T-helper 2 cell (primary cell): ENCODE results near the gene DTNBP1.
"Not testable (repeated sequence)": the region's sequence is repeated elsewhere in the genome, so short reads cannot be mapped to it uniquely, and the experiment has no call there.

ENCODE experiments used
- DNase-seq, 5 experiments: peaks; one replicate each; pipeline versions ENCODE4 v3.0.0 to v3.0.0-alpha.2; 2012 to 2022

The DTNBP1 gene

GRCh38 chr6:15666896-15667295, 4.1 kb upstream of the DTNBP1 start:
- not testable (repeated sequence) for DNase-seq

DNA sequence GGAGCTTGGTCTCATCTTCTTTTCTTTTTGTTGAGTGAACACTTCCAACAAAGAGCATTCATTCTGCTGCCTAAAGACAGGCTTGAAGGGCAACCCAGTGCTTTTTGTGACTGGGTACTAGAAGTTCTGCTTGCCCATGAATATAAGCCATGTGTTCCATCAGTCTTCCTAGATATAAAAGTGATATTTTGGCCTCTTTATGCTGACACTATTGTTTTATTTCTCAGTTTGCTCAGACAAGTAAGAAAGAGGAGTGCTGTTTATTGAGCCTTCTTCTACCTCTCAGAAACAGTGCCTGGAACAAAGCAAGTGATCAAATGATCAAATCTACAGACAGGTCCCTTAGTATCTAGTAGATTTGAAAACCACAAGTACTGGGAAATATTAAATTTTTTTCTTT, 2.4 kb upstream of the DTNBP1 start:
- DNase-seq: no peak

DNA sequence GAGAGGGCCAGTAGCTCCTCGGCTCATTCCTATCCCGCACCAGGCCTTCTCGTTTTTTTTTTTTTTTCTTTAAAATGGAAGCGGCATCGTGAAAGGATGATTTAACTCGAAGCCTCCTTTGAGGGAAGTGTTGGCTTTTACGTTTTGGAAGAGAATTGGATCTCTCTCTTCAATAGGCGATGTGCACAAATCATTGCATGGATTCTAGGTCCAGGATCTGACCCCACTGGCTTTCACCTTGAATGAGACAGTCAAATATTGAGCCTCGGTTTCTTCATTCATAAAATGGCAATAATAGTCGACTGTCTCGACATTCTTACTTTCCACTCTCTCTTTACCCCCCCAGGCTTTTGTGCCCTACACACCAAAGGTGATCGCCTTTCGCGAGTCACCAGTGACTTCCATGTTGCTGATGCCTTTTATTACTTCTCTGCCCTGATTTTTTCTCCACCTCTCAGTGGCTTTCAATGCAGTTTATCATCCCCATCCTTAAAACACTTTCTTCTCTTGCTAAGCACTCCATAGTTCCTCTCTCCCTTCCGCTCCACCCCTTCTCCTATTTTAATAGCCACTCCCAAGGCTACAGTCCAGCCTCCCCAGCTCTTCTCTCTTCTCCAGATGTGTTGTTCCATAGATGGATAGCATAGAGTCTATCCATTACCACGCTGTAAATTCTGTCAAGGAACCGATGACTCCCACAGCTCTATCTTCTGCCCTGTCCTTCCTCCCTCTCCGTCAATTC, 473 bp upstream of the DTNBP1 start:
- no peak for DNase-seq

DNA sequence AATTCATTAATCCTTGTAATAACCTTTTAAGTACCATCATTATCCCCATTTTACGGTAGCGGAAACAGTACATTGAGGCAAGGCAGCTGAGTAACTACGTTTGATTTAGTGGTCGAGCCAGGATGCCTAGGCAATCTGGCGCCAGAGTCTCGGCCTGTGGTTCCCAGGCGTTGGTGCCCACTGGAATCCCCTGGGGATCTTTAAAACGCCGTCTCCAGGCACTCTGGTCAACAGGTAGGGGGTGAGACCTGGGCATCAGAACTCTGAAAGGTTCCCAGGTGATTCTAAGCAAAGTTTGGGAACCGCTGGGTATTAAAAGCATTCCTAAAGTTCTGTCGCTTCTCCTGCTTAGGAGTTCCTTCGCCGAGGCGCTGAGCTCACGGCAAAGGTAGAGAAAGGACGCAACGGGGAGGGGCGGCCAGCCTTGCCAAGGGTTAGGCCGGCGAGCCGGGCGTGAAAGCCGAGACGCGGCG, 939 bp downstream of the DTNBP1 start:
- no peak for DNase-seq

- no peak for DNase-seq
These were observed 3.6 kb downstream of the DTNBP1 start for GRCh38 chr6:15659181-15659580.

DNA sequence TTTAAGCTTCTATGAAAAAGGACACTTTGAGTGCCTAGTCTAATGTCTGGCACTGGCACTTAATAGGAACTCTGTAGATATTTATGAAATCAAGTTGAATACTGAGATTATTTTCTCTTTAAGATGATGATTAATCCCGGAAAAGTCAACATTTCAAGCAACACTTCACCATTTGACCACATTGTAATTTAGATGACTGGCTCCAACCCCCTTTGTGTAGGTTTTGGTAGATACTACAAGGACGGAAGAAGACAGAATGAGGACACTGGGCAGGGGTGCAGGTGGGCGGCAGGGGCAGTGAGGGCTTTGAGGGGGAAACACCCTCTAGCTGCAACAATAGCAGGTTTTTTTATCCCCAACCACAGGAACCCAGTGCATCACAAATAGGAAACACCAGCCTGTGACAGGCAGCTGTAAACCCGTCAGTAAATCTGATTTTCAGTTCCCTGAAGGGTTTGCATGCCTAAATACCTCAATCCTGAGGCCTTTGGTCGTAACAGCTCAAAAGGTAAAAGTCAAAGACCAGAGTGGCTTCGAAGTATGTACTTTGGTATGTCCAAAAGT, 4.6 kb downstream of the DTNBP1 start:
- no peak for DNase-seq

DNA sequence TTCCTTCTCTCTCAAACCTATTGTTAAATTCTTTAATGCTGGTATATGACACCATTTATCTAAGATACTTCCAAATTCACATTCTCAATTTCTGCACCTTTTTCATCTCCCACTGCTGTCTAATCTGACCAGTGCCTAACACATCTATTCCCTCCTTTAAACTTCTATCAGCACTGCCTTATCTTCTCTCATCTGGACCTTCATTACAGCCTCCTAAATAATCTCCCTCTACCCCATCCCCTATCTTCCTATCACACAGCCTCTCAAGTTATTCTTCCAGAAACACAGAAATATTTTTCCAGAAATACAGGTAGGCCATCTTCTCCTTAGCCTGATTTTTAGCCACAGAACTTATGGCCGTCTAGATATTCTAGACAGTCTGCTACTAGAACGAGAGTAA, 5.5 kb downstream of the DTNBP1 start:
- no peak for DNase-seq

GRCh38 chr6:15656145-15656544, 6.7 kb downstream of the DTNBP1 start:
- no peak for DNase-seq

- no peak for DNase-seq
These were observed 8.6 kb downstream of the DTNBP1 start for GRCh38 chr6:15654250-15654649.

DNA sequence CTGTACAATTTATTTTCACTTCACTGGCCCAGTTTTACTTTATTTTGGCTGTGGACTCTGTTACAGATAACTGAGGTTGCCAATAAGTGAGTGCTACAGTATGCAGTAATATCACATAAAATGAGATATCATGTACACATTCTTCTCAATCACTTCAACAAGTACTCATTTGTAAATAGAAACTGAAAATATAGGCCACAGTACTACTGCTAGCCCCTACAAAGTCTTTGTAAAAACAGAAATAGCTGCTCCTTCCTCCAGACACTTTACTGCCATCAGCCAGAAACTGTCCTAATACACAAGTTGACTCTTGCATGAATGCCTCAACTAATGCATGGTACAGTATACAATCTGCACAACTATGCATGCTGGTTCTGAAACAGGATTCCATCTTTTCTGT, 9.2 kb downstream of the DTNBP1 start:
- DNase-seq: peak in 1 of 5 experiments; percentile 27

DNA sequence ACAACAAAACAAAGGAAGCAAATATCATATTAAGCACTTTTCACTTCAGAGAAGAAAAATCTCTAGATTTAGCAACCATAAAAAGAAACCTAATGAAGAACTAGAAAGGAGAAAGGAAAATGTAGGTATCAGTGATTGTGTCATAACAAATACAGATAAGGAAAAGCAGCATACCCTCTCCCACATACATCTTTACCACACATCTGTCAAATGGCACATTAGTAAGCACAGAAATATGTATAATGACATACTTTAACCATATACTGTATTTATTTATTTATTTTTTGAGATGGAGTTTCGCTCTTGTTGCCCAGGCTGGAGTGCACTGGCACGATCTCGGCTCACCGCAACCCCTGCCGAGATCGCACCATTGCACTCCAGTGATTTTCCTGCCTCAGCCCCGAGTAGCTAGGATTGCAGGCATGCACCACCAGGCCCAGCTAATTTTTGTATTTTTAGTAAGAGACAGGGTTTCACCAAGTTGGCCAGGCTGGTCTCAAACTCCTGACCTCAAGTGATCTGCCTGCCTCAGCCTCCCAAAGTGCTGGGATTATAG, 12.7 kb downstream of the DTNBP1 start:
- DNase-seq: not testable (repeated sequence)

DNA sequence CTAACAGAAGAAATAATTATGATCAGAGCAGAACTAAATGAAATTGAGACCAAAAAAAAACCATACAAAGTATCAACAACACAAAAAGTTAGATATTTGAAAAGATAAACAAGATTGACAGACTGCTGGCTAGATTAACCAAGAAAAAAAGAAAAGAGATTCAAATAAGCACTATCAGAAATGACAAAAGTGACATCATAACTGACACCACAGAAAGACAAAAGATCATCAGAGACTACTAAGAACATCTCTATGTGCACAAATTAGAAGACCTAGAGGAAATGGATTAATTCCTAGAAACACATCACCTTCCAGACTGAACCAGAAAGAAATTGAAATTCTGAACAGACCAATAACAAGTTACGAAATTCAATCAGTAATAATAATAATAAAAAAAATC, 17.9 kb downstream of the DTNBP1 start:
- no peak for DNase-seq

DNA sequence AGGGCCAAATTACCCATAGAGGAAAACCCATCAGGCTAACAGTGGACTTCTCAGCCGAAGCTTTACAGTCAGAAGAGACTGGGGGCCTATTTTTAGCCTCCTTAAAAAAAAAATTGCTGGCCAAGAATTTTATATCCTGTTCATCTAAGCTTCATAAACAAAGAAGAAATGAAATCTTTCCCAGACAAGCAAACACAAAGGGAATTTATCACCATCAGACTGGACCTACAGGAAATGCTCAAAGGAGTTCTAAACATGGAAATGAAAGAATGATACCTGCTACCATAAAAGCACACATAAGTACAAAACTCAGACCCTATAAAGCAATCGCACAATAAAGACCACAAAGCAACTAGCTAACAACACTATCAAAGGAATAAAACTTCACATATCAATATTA, 19.3 kb downstream of the DTNBP1 start:
- DNase-seq: no peak

DNA sequence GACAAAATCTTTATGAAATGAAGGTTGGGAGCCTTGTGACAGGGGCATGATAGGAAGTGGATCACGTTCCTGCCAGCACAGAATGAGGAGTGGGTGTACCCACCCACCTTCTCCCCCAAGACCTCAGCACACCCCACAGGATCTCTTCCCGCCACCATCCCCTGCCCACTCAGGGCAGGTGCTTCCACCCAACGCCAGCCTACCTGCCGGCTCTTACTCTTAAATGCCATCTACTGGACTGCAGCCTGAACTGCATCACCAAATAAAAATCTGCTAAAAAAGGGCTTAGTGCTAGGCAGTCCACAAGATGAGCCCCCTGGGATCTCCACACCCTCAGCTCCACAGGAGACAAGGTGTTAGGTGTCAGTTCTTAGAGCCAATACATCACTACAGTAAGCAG, 20.6 kb downstream of the DTNBP1 start:
- DNase-seq: no peak

DNA sequence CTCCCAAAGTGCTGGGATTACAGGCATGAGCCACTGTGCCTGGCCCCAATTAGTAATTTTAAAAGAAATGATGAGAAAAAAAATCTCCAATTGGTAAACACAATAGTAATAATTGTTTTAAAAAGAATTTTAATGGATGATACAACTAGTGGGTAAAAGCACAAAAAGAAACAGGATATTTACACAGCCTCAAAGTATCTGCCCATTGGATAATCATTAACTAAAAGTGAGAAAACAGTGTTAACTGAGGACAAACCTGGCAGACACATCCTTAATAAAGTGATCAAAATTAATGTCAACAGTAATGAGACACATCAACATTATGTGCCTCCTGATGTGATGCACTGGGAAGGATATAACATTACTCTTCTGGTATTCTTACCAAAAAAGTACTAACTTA, 24.5 kb downstream of the DTNBP1 start:
- no peak for DNase-seq

GRCh38 chr6:15631432-15631831, 31.4 kb downstream of the DTNBP1 start:
- no peak for DNase-seq

- no peak for DNase-seq
These were observed 32.6 kb downstream of the DTNBP1 start for GRCh38 chr6:15630202-15630601.

DNA sequence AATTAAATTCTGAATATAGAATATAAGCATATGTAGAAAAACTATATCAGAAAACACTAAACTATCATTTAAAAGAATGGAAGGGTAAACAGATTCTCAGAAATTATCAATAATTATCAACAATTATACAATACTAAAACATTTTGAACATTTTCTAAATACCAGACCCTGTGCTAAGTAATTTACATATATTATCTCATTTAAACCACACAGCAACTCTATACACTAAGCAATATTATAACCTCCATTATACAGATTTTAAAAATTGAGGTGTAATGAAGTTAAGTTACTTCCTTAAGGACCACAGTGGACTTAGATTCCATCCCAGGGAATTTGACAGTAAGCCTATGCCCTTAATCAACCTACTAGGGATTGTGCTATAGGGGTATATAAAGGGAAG, 33.3 kb downstream of the DTNBP1 start:
- DNase-seq: no peak

DNA sequence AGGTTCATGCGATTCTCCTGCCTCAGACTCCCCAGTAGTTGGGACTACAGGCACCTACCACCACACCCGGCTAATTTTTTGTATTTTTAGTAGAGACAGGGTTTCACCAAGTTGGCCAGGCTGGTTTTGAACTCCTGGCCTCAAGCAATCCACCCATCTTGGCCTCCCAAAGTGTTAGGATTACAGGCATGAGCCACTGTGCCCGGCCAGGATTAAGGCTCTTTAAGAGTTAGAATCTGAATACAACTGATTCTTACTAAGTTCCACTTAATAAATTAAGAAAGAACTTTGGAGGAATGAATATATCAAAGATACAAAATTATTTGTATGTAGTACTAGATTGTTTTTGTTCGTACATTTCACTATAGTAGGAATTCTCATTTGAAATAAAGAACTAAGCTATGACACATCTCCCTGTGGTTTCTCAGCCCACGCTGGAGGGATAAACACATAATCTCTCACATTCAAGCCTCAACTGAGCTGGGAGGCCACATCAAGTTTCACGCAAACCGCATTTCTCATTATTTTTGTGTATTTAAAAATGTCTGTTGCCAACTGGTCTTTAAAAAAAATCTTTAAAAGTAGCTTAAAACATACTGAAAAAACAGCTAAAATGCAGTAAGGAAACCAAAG, 34.2 kb downstream of the DTNBP1 start:
- peak in 3 of 5 experiments; percentile 10 to 69 (median 17) for DNase-seq

DNA sequence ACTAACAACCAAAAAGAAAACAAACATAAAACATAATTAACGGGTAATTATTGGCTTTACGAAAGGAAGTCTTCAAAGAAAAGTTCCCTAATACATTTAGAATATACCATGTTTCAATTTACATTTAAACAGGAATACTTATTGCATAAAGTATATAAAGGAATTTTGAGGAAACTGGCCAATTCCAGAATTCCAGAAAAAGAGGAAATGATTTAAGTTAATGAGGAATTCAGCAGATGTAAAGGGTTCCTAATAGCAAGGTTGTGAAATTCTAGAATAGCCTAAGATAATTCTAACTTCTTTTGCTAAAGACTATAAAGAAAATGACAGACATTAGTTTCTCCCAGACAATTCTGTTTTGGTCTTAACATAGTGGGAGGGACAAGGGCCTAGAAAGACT, 35.0 kb downstream of the DTNBP1 start:
- DNase-seq: no peak

DNA sequence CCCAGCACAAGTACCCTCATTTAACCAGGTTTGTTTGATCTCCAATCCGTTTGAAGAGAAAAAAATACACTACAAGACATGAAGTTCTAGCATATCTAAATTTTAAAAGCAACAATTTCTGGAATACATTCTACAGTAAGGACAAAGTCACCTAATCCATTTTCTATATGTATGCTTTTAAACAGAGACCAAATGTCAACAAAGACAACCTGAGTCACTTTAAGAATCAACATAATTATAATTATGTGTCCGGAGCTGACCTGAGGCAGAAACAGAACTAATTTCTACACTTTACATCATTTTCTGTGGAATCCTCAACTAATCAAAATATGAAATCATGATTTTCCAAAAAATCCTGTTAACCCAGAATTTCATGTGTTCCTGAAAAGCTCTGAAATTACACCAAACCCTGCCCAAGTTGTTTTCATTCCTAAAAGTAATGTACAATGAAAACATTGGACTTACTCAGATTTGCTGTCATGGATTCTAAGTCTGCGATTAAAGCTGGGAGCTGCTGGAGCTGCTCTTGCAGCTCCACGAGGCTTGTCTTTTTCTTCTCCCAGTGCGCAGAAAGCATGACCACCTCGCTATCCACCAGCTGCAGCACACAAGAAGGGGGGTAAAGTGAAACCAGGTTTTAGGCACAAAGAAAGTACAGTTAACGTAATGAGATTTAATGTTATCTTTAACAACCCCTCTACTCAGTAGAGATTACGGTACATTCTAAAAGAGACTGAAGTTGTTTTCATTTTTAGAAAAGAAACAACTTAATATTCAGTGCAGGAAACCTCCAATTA, 35.8 kb downstream of the DTNBP1 start:
- DNase-seq: no peak

DNA sequence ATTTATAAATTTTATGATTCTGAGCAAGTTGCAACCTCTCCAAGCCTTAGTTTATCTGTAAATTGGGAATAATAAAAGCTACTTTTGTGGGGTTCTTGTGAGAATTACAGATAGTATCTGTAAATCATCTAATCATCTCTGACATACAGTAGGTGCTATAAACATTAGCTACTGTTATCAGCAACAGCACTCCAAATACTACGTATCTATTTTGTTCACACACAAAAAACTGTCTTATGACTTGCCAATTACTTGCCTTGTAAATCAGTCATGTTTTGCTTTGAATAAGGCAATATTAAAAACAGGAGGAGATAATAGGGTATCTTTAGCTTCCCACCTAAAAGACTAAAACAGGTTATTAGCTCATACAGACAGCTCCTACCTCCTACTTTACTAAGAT, 36.7 kb downstream of the DTNBP1 start:
- no peak for DNase-seq
